NT2/D1 (cell line): ENCODE results near the gene MC1R.

Source experiments
- SUZ12 ChIP-seq: IDR thresholded peaks from 2 replicates; pipeline ENCODE4 v1.6.1; 2011; ENCODE audit not compliant: insufficient read length, insufficient read depth; ENCODE audit errors: extremely low read depth
- YY1 ChIP-seq: IDR thresholded peaks from 2 replicates; pipeline ENCODE4 v1.6.1; 2011; ENCODE audit not compliant: insufficient read length, insufficient read depth

DNA sequence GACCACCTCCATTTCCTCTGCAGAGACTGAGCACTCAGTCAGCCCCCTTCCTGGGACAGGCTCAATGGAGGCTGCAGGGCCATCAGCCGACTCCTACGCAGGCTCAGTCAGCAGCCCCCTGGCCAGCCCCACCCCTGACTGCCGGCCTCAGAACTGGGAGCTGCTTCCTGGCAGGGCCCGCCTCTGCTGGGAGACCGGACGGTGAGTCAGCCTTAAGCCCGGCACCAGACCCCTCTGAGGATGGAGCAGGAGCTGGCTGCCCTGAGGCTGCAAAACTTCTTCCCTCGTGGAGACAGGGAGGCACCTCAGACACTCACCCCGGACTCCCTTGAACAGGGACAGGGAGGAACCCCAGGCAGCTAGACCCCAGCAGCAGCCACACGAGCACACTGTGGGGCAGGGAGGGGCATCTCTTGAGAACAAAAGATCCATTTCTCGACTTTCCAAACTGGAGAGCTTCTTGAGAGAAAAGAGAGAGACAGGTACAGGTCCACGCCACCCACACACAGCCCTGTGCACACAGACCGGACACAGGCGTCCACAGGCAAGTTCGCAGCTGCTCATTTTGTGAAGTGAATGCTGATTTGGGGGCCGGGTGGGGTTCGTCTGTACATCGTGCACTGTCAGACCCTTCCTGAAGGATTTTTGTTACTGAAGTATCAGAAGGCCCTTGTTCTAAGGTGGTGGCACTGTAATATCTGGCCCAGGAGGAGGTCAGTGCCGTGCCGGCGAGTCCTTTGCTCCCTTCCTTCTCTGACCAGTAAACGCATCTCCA is 3.2 kb downstream of the MC1R start:
- TF ChIP-seq SUZ12 (no peak), YY1 (no peak)
